ENCODE measurements around the gene ID2. TPM values are rescaled to one million over a fixed set of nuclear protein-coding genes. Genes with fewer than 3 reads are reported as not detected.

ID2 gene
- total and polyA plus RNA-seq, 2 of the 13 experiments (the other 11 are each of a cell fraction or from before 2014, with no cell fraction given), result 214 to 719 TPM

GRCh38 chr2:8661235-8661634 lies 20.6 kb upstream of the ID2 start:
- Histone ChIP-seq H3K9me3 (ENCODE audit: low read length) (no peaks in the 10 kb centered on the region), H3K27me3 (ENCODE audit: control insufficient read depth in 1 of 2, insufficient read depth in 2 of 2, low read length in 2 of 2) (no peaks in the 10 kb centered on the region), H2AFZ (ENCODE audit: low read length) (no peak overlapping the region), H3K9ac (ENCODE audit: insufficient read depth, low read depth, low read length) (no peak overlapping the region), H3K79me2 (ENCODE audit: insufficient read depth, low read length) (no peaks in the 10 kb centered on the region), H3K4me3 (replicated peaks in 1 of 3; ENCODE audit: insufficient read depth in 1 of 3, low read depth in 2 of 3, low read length in 3 of 3) (no peak overlapping the region), H3K27ac (ENCODE audit: extremely low read length, insufficient read depth, low read length) (no peak overlapping the region), H3K4me1 (ENCODE audit: insufficient read depth, low read length) (peaks cover 67% of the 10 kb centered on the region), H3K4me2 (ENCODE audit: low read depth, low read length) (no peak overlapping the region), H4K20me1 (ENCODE audit: insufficient read depth, low read length) (no peaks in the 10 kb centered on the region), H3K36me3 (replicated peaks in 1 of 2; ENCODE audit: control insufficient read depth in 1 of 2, insufficient read depth in 2 of 2, low read length in 2 of 2) (no peaks in the 10 kb centered on the region)
- ChIA-PET POLR2A (interaction anchor here (4.0 kb wide), 1 partner anchor 19 kb away, joined by 49 read pairs; the partner anchor contains the start of gene ID2), CTCF (ENCODE audit: low intra/inter-chr PET ratio, low total read pairs) (interaction anchor here (1.5 kb wide), 1 partner anchor 34 kb away, joined by 3 read pairs; no protein-coding TSS in a partner anchor)
- intact Hi-C loops (cut with micrococcal nuclease; ENCODE audit: unreplicated experiment) (no loop called here), in situ Hi-C loops (cut with HindIII; ENCODE audit: extremely low pct_ligation_motif_present, low pct_unique_long_range_greater_than_20kb) (no loop called here)
- BruUV-seq (replicated peaks), result no TSS peak
- FAIRE-seq (no peak), DNase-seq (ENCODE audit: low spot score) (no peak), ATAC-seq (no peak)
- TF ChIP-seq ETV5 (CRISPR knock-in tag; IDR thresholded peaks at IDR 0.05; ENCODE audit: borderline replicate concordance) (no peak), MEIS2 (CRISPR knock-in tag; IDR thresholded peaks at IDR 0.05) (no peak), ZNF256 (CRISPR knock-in tag; conservative IDR thresholded peaks at IDR 0.05) (no peak), E2F5 (CRISPR knock-in tag; conservative IDR thresholded peaks at IDR 0.05) (no peak), ZNF773 (CRISPR knock-in tag; IDR thresholded peaks at IDR 0.05; ENCODE audit: borderline replicate concordance) (no peak), ZSCAN20 (CRISPR knock-in tag; IDR thresholded peaks at IDR 0.05; ENCODE audit: borderline replicate concordance) (no peak), ELF1 (CRISPR knock-in tag; IDR thresholded peaks at IDR 0.05) (no peak), SAFB2 (CRISPR knock-in tag; IDR thresholded peaks at IDR 0.05; ENCODE audit: borderline replicate concordance, low read depth) (no peak), KDM2A (CRISPR knock-in tag; IDR thresholded peaks at IDR 0.05; ENCODE audit: borderline replicate concordance, low read depth) (no peak), ZNF446 (CRISPR knock-in tag; IDR thresholded peaks at IDR 0.05) (no peak), SRF (IDR thresholded peaks at IDR 0.05; ENCODE audit: low read depth, low read length) (no peak), MZF1 (CRISPR knock-in tag; IDR thresholded peaks at IDR 0.05; ENCODE audit: borderline replicate concordance) (no peak), NFE2L1 (CRISPR knock-in tag; IDR thresholded peaks at IDR 0.05; ENCODE audit: borderline replicate concordance) (no peak), PRPF4 (IDR thresholded peaks at IDR 0.05; ENCODE audit: low read depth, low read length, poor library complexity, severe bottlenecking) (no peak), ATF7 (IDR thresholded peaks at IDR 0.05) (no peak), ATF7 (CRISPR knock-in tag; IDR thresholded peaks at IDR 0.05) (no peak), ZNF235 (CRISPR knock-in tag; IDR thresholded peaks at IDR 0.05; ENCODE audit: borderline replicate concordance) (no peak)
- WGBS (ENCODE audit: low lambda C conversion rate), result 96% methylated on average over 6 of the region's 6 CpGs

Data from HepG2 (cell line).